SH-SY5Y (cell line): ENCODE results near the gene WIF1.

ENCODE experiments used
- GATA2 ChIP-seq: IDR thresholded peaks from 2 replicates; pipeline ENCODE4 v1.6.1; 2011; ENCODE audit warnings: mild to moderate bottlenecking, low read depth, low read length
- GATA3 ChIP-seq: IDR thresholded peaks from 2 replicates; pipeline ENCODE4 v1.6.1; 2011; ENCODE audit warnings: low read depth, mild to moderate bottlenecking, low read length, moderate library complexity

DNA sequence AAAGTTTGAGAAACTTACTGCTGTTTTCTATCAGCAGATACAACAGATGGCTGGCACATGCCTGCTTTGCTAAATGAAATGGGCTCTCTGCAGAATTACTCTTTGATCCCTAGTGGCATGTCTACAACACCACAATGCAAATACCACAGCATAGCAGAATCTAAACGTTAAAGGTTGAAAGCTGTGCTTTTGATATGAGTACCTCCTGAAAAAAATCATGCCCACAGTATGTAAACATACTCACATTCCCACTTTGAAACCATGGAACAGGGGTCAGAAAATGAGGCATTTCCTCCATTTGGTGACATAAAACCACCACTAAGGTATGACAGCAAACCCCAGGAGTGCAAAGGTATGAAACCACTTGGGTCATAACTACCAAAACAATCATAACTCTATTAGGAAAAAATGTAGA lies 7.5 kb downstream of the WIF1 start:
- TF ChIP-seq GATA3 (no peak), GATA2 (no peak)
